Measurements from ENCODE around the gene DRC1. TPM values are rescaled to one million over a fixed set of nuclear protein-coding genes. Genes with fewer than 3 reads are reported as not detected.

The DRC1 gene
- total RNA-seq, 1 donor = 0.36 TPM

DNA sequence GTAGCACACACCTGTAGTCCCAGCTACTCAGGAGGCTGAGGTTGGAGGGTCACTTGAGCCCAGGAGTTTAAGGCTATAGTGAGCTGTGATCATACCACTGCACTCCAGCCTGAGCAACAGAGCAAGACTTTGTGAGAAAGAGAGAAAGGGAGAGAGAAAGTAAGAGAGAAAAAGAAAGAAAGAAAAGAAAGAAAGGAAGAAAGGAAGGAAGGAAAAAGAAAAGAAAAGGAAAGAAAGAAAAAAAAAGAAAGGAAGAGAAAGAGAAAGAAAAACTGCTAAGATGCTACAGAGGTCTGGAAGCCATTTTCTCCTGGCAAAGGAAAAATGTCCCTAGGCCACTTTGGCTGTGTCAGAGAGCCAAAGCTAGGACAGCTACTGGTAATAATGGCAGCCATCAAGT, 30.6 kb downstream of the DRC1 start:
- Histone ChIP-seq H3K4me3 (ENCODE audit: insufficient read depth, low read length) (no peak overlapping the region), H3K4me2 (ENCODE audit: insufficient read depth, low read length) (no peak overlapping the region), H3K36me3 (ENCODE audit: insufficient read depth, low read length) (no peaks in the 10 kb centered on the region), H3K4me1 (ENCODE audit: insufficient read depth, low read length) (peaks cover 5% of the 10 kb centered on the region), H4K20me1 (ENCODE audit: insufficient read depth, low read length) (no peaks in the 10 kb centered on the region), H2AFZ (ENCODE audit: low read length) (no peak overlapping the region), H3K9me3 (ENCODE audit: low read depth, low read length) (no peaks in the 10 kb centered on the region), H3K79me2 (ENCODE audit: insufficient read depth, low read length) (no peaks in the 10 kb centered on the region), H3K27me3 (ENCODE audit: insufficient read depth, low read length) (no peaks in the 10 kb centered on the region), H3K27ac (ENCODE audit: low read depth, low read length) (no peak overlapping the region)
- no peak for DNase-seq (ENCODE audit: insufficient read length, low spot score, missing footprints)
- no peak for TF ChIP-seq CTCF (IDR thresholded peaks at IDR 0.05; ENCODE audit: extremely low read depth, low read depth, low read length)

GRCh38 chr2:26432859-26433258, 31.1 kb downstream of the DRC1 start:
- no peak overlapping the region for H3K4me2 ChIP-seq (ENCODE audit: insufficient read depth, low read length)

DNA sequence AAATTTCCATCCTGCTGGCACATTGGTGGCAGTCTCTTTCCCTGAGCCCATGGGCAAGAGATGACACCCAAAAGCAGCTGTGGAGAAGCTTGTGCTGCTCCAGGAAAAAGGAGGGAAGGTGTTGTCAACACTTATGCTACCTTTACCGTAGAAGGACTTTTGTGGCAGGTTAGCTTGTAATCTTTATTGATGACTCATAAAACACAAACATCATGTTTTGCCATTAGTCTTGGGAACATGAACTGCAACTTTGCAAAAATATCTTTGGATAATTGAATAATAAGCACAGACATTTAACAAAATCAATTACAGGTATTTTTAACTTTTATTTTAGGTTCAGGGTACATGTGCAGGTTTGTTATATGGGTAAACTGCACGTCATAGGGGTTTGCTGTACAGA, 33.4 kb downstream of the DRC1 start:
- no peak overlapping the region for H3K4me3 ChIP-seq (ENCODE audit: insufficient read depth, low read length)
- peaks cover 15% of the 10 kb centered on the region for H3K4me1 ChIP-seq (ENCODE audit: insufficient read depth, low read length)
- no peaks in the 10 kb centered on the region for H3K79me2 ChIP-seq (ENCODE audit: insufficient read depth, low read length)
- H3K27ac ChIP-seq (ENCODE audit: low read depth, low read length) = no peak overlapping the region
- no peaks in the 10 kb centered on the region for H3K36me3 ChIP-seq (ENCODE audit: insufficient read depth, low read length)
- H3K27me3 ChIP-seq (ENCODE audit: insufficient read depth, low read length) = no peaks in the 10 kb centered on the region
- H4K20me1 ChIP-seq (ENCODE audit: insufficient read depth, low read length) = no peaks in the 10 kb centered on the region
- H2AFZ ChIP-seq (ENCODE audit: low read length) = no peak overlapping the region
- H3K4me2 ChIP-seq (ENCODE audit: insufficient read depth, low read length) = no peak overlapping the region
- no peaks in the 10 kb centered on the region for H3K9me3 ChIP-seq (ENCODE audit: low read depth, low read length)
- no peak for DNase-seq (ENCODE audit: insufficient read length, low spot score, missing footprints)
- TF ChIP-seq CTCF (IDR thresholded peaks at IDR 0.05; ENCODE audit: extremely low read depth, low read depth, low read length) = no peak

More at GRCh38 chr2:26432859-26433258, 31.1 kb downstream of the DRC1 start:
- Histone ChIP-seq H3K4me1 (ENCODE audit: insufficient read depth, low read length) (peaks cover 5% of the 10 kb centered on the region), H3K27me3 (ENCODE audit: insufficient read depth, low read length) (no peaks in the 10 kb centered on the region), H2AFZ (ENCODE audit: low read length) (no peak overlapping the region), H3K27ac (ENCODE audit: low read depth, low read length) (no peak overlapping the region), H3K9me3 (ENCODE audit: low read depth, low read length) (no peaks in the 10 kb centered on the region), H3K79me2 (ENCODE audit: insufficient read depth, low read length) (no peaks in the 10 kb centered on the region), H4K20me1 (ENCODE audit: insufficient read depth, low read length) (no peaks in the 10 kb centered on the region), H3K36me3 (ENCODE audit: insufficient read depth, low read length) (no peaks in the 10 kb centered on the region), H3K4me3 (ENCODE audit: insufficient read depth, low read length) (no peak overlapping the region)
- TF ChIP-seq CTCF (IDR thresholded peaks at IDR 0.05; ENCODE audit: extremely low read depth, low read depth, low read length) = no peak
- DNase-seq (ENCODE audit: insufficient read length, low spot score, missing footprints) = no peak

GRCh38 chr2:26438526-26438925, 36.8 kb downstream of the DRC1 start:
- Histone ChIP-seq H3K9me3 (ENCODE audit: low read depth, low read length) (no peaks in the 10 kb centered on the region), H3K4me1 (ENCODE audit: insufficient read depth, low read length) (peaks cover 10% of the 10 kb centered on the region), H3K79me2 (ENCODE audit: insufficient read depth, low read length) (no peaks in the 10 kb centered on the region), H4K20me1 (ENCODE audit: insufficient read depth, low read length) (no peaks in the 10 kb centered on the region), H3K27me3 (ENCODE audit: insufficient read depth, low read length) (no peaks in the 10 kb centered on the region), H3K4me2 (ENCODE audit: insufficient read depth, low read length) (peak overlapping the region; percentile 38), H3K4me3 (ENCODE audit: insufficient read depth, low read length) (peak overlapping the region; percentile 2), H3K36me3 (ENCODE audit: insufficient read depth, low read length) (no peaks in the 10 kb centered on the region), H3K27ac (ENCODE audit: low read depth, low read length) (peak overlapping the region; percentile 75), H2AFZ (ENCODE audit: low read length) (peak overlapping the region; percentile 73)
- peak; percentile 86 for DNase-seq (ENCODE audit: insufficient read length, low spot score, missing footprints)
- TF ChIP-seq CTCF (IDR thresholded peaks at IDR 0.05; ENCODE audit: extremely low read depth, low read depth, low read length) = peak; percentile 23
